ENCODE results near the gene RAB8B. TPM values are rescaled to one million over a fixed set of nuclear protein-coding genes. Genes with fewer than 3 reads are reported as not detected.

The RAB8B gene
- total and polyA plus RNA-seq, 10 of the 15 experiments (the other 5 are each of a cell fraction or from before 2014, with no cell fraction given) = 17.8 to 104 (median 65.1) TPM

- intact Hi-C loops (cut with micrococcal nuclease; ENCODE audit: unreplicated experiment) = no loop called here
- Histone ChIP-seq H3K4me1 (ENCODE audit: control insufficient read depth, insufficient read depth, low read length) (no peaks in the 10 kb centered on the region), H3K79me2 (ENCODE audit: control insufficient read depth, insufficient read depth, low read length) (no peaks in the 10 kb centered on the region), H3K4me3 (no peak overlapping the region), H3K27me3 (replicated peaks in 1 of 2; ENCODE audit: control insufficient read depth in 2 of 2, insufficient read depth in 2 of 2, low read length in 1 of 2) (no peaks in the 10 kb centered on the region), H3K4me2 (ENCODE audit: control insufficient read depth, insufficient read depth) (no peak overlapping the region), H2AFZ (ENCODE audit: control insufficient read depth, low read depth, low read length) (no peak overlapping the region), H3K36me3 (ENCODE audit: control insufficient read depth in 2 of 2, insufficient read depth in 2 of 2, low read length in 1 of 2) (peaks cover 3 to 17% of the 10 kb centered on the region in 2 experiments; a peak in 3 of 4 replicates), H3K27ac (ENCODE audit: control insufficient read depth, insufficient read depth) (no peak overlapping the region), H3K9me3 (replicated peaks; ENCODE audit: control insufficient read depth, insufficient read depth, low read length) (no peaks in the 10 kb centered on the region), H4K20me1 (ENCODE audit: control insufficient read depth, insufficient read depth) (no peaks in the 10 kb centered on the region), H3K9ac (ENCODE audit: control insufficient read depth, insufficient read depth, low read length) (no peak overlapping the region)
- SMC1A ChIA-PET (ENCODE audit: uncharacterized antibody, unreplicated experiment) = interaction anchor here (1.0 to 2.3 kb wide), 6 partner anchors 10 to 105 kb away, joined by 3 to 10 read pairs (median 4); partner anchors contain the start of gene RPS27L
- CTCF ChIA-PET = interaction anchor here (0.8 to 1.4 kb wide), 3 partner anchors 9 to 142 kb away, joined by 4 to 5 read pairs (median 5); no protein-coding TSS in a partner anchor
- POLR2A ChIA-PET = interaction anchor here (0.5 kb wide), 1 partner anchor 1576 kb away, joined by 12 read pairs; no protein-coding TSS in a partner anchor
- FAIRE-seq (no peak), ATAC-seq (no peak), DNase-seq (ENCODE audit: low read depth, low spot score) (no peak)
- RAD21 ChIA-PET (ENCODE audit: unreplicated experiment) = interaction anchor here (1.1 to 1.4 kb wide), 2 partner anchors 50 to 95 kb away, joined by 3 read pairs; no protein-coding TSS in a partner anchor
- in situ Hi-C loops (cut with MboI) = no loop called here
- no TSS peak for BruUV-seq (replicated peaks)
- no peak for TF ChIP-seq MXI1 (IDR thresholded peaks at IDR 0.05; ENCODE audit: low read depth, low read length)
- TF ChIP-seq CBFB (IDR thresholded peaks at IDR 0.05; ENCODE audit: low read depth) = no peak
- TF ChIP-seq, protein P1, sequence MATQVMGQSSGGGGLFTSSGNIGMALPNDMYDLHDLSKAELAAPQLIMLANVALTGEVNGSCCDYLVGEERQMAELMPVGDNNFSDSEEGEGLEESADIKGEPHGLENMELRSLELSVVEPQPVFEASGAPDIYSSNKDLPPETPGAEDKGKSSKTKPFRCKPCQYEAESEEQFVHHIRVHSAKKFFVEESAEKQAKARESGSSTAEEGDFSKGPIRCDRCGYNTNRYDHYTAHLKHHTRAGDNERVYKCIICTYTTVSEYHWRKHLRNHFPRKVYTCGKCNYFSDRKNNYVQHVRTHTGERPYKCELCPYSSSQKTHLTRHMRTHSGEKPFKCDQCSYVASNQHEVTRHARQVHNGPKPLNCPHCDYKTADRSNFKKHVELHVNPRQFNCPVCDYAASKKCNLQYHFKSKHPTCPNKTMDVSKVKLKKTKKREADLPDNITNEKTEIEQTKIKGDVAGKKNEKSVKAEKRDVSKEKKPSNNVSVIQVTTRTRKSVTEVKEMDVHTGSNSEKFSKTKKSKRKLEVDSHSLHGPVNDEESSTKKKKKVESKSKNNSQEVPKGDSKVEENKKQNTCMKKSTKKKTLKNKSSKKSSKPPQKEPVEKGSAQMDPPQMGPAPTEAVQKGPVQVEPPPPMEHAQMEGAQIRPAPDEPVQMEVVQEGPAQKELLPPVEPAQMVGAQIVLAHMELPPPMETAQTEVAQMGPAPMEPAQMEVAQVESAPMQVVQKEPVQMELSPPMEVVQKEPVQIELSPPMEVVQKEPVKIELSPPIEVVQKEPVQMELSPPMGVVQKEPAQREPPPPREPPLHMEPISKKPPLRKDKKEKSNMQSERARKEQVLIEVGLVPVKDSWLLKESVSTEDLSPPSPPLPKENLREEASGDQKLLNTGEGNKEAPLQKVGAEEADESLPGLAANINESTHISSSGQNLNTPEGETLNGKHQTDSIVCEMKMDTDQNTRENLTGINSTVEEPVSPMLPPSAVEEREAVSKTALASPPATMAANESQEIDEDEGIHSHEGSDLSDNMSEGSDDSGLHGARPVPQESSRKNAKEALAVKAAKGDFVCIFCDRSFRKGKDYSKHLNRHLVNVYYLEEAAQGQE (IDR thresholded peaks at IDR 0.05; ENCODE audit: low read depth, low read length) = no peak
- no peak for TF ChIP-seq HDGF (IDR thresholded peaks at IDR 0.05)
- TF ChIP-seq NFXL1 (IDR thresholded peaks at IDR 0.05; ENCODE audit: borderline replicate concordance) = no peak
- no peak for TF ChIP-seq RAD51 (IDR thresholded peaks at IDR 0.05)
- no peak for TF ChIP-seq RB1 (IDR thresholded peaks at IDR 0.05; ENCODE audit: borderline replicate concordance)
- TF ChIP-seq POLR2AphosphoS5 (IDR thresholded peaks at IDR 0.05; ENCODE audit: low read length) = no peak
- no peak for TF ChIP-seq ZBTB11 (CRISPR knock-in tag; IDR thresholded peaks at IDR 0.05)
- TF ChIP-seq TCF12 (IDR thresholded peaks at IDR 0.05; ENCODE audit: low read depth, low read length) = no peak
- TF ChIP-seq WRNIP1 (IDR thresholded peaks at IDR 0.05; ENCODE audit: borderline replicate concordance, low read depth, low read length) = no peak
- TF ChIP-seq RBBP5 (conservative IDR thresholded peaks at IDR 0.05) = no peak
- no peak for TF ChIP-seq BRCA1 (IDR thresholded peaks at IDR 0.05; ENCODE audit: low read depth, low read length)
- no peak for TF ChIP-seq YBX1 (IDR thresholded peaks at IDR 0.05)
Observed at GRCh38 chr15:63261311-63261710, 71.9 kb downstream of the RAB8B start.

Measured in GM12878 (cell line).